CD14-positive monocyte (primary cell): ENCODE measurements around the gene CNOT1. TPM values are rescaled to one million over a fixed set of nuclear protein-coding genes. Genes with fewer than 3 reads are reported as not detected.

ENCODE experiments used
- DNase-seq, 3 donors: peaks; one replicate each; pipeline ENCODE4 v3.0.0-alpha.2; 2011 to 2022
- H2AFZ ChIP-seq: 2 replicates; pipeline ENCODE4 v1.6.0; 2012; ENCODE audit warnings: mild to moderate bottlenecking, low read depth, low read length, inconsistent platforms; ENCODE audit not compliant: insufficient read depth, poor library complexity, severe bottlenecking
- H3K27ac ChIP-seq, 2 donors: 1 replicate in 1 of 2; 2 replicates in 1 of 2; pipeline ENCODE4 v1.5.1; 2012 to 2013; ENCODE audit warnings: low read length in 2 of 2, control low read depth in 1 of 2, inconsistent platforms in 1 of 2, low read depth in 1 of 2, mild to moderate bottlenecking in 1 of 2
- H3K27me3 ChIP-seq, 2 donors: one replicate each; pipeline versions ENCODE4 v1.6.0 to v1.6.1; 2011 to 2013; ENCODE audit warnings: low read length in 2 of 2; ENCODE audit not compliant: control insufficient read depth in 2 of 2, insufficient read depth in 2 of 2
- H3K36me3 ChIP-seq, 2 donors: replicated peaks in 1 of 2; 1 replicate in 1 of 2; 2 replicates in 1 of 2; pipeline versions ENCODE4 v1.5.1 to v1.6.1; 2012 to 2013; ENCODE audit warnings: low read length in 2 of 2, control low read depth in 1 of 2, inconsistent platforms in 1 of 2, mild to moderate bottlenecking in 1 of 2; ENCODE audit not compliant: insufficient read depth in 2 of 2, control insufficient read depth in 1 of 2
- H3K4me1 ChIP-seq, 2 donors: 1 replicate in 1 of 2; 2 replicates in 1 of 2; pipeline versions ENCODE4 v1.5.1 to v1.6.1; 2012 to 2013; ENCODE audit warnings: low read length in 2 of 2, control low read depth in 1 of 2, inconsistent platforms in 1 of 2, mild to moderate bottlenecking in 1 of 2, moderate library complexity in 1 of 2; ENCODE audit not compliant: insufficient read depth in 2 of 2, control insufficient read depth in 1 of 2
- H3K4me2 ChIP-seq: replicated peaks from 2 replicates; pipeline ENCODE3; 2012; ENCODE audit warnings: low read length, moderate library complexity, mild to moderate bottlenecking; ENCODE audit not compliant: poor library complexity, severe bottlenecking; ENCODE audit errors: extremely low read depth
- H3K4me3 ChIP-seq, 3 experiments: fragments of 200-600 bp in 1 of 3; sonication (generic) in 1 of 3; replicated peaks in 1 of 3; 1 replicate in 2 of 3; 2 replicates in 1 of 3; pipeline ENCODE4 v1.5.1; 2011 to 2013; ENCODE audit warnings: low read length in 3 of 3, mild to moderate bottlenecking in 3 of 3, control low read depth in 2 of 3, low read depth in 2 of 3, inconsistent platforms in 1 of 3, moderate library complexity in 1 of 3
- H3K79me2 ChIP-seq: 2 replicates; pipeline ENCODE4 v1.6.0; 2012; ENCODE audit warnings: mild to moderate bottlenecking, control low read depth, inconsistent platforms, low read length, moderate library complexity; ENCODE audit not compliant: insufficient read depth
- H3K9ac ChIP-seq: 2 replicates; pipeline ENCODE4 v1.6.0; 2017; ENCODE audit warnings: low read length, mild to moderate bottlenecking; ENCODE audit not compliant: insufficient read depth, poor library complexity, severe bottlenecking
- H3K9me3 ChIP-seq, 2 donors: replicated peaks in 1 of 2; 1 replicate in 1 of 2; 2 replicates in 1 of 2; pipeline versions ENCODE4 v1.5.1 to v1.6.1; 2012 to 2013; ENCODE audit warnings: low read length in 2 of 2, control low read depth in 1 of 2; ENCODE audit not compliant: control insufficient read depth in 1 of 2, insufficient read depth in 1 of 2
- H4K20me1 ChIP-seq: 2 replicates; pipeline ENCODE4 v1.6.0; 2012; ENCODE audit warnings: mild to moderate bottlenecking, low read length, control low read depth, moderate library complexity; ENCODE audit not compliant: insufficient read depth
- H3K27ac Mint-ChIP-seq, 7 donors: one replicate each; pipeline ENCODE4 v1.8.0; 2020; ENCODE audit warnings: mild to moderate bottlenecking in 7 of 7, mixed read lengths in 7 of 7, moderate library complexity in 6 of 7, inconsistent platforms in 2 of 7
- H3K27me3 Mint-ChIP-seq, 3 donors: one replicate each; pipeline ENCODE4 v1.8.0; 2021 to 2022; ENCODE audit warnings: low read depth in 3 of 3, mild to moderate bottlenecking in 3 of 3, mixed read lengths in 3 of 3, moderate library complexity in 3 of 3, inconsistent platforms in 1 of 3
- H3K36me3 Mint-ChIP-seq, 2 donors: one replicate each; pipeline ENCODE4 v1.8.0; 2020; ENCODE audit warnings: mixed read lengths in 2 of 2, inconsistent platforms in 1 of 2, mild to moderate bottlenecking in 1 of 2
- H3K4me1 Mint-ChIP-seq: one replicate; pipeline ENCODE4 v1.8.0; 2020; ENCODE audit warnings: mild to moderate bottlenecking, mixed read lengths
- H3K4me3 Mint-ChIP-seq, 2 donors: one replicate each; pipeline ENCODE4 v1.8.0; 2020; ENCODE audit warnings: mild to moderate bottlenecking in 2 of 2, mixed read lengths in 2 of 2, moderate library complexity in 1 of 2
- H3K9me3 Mint-ChIP-seq, 7 donors: one replicate each; pipeline ENCODE4 v1.8.0; 2020 to 2022; ENCODE audit warnings: mixed read lengths in 7 of 7, mild to moderate bottlenecking in 6 of 7, moderate library complexity in 6 of 7, inconsistent platforms in 2 of 7
- CTCF ChIP-seq: fragments of 200-600 bp; IDR thresholded peaks from one replicate; pipeline ENCODE4 v1.8.0; 2022; ENCODE audit warnings: antibody characterized with exemption, mild to moderate bottlenecking
- WGBS: methylation state at CpG from one replicate; pipeline ENCODE4 v1.1.5; 2013; ENCODE audit warnings: missing lambda C conversion rate; ENCODE audit not compliant: insufficient coverage; 5-methylcytosine and 5-hydroxymethylcytosine counted together
- intact Hi-C, 2 donors: fragments of 100-400 bp; cut with micrococcal nuclease; formaldehyde crosslinking; loops; one replicate each; pipeline versions ENCODE4 v1.15.0 to v1.15.1; 2023
- polyA plus RNA-seq, 3 donors: library from polyadenylated mRNA; depleted of rRNA in 1 of 3; unstranded in 2 of 3; stranded (reverse) in 1 of 3; fragments of 300-500 nt in 2 of 3; fragments of >200 nt in 1 of 3; fragmentation: Illumina TruSeq in 2 of 3; gene quantifications; 1 replicate in 2 of 3; 2 replicates in 1 of 3; pipeline ENCODE4 v1.2.3, GENCODE V29; 2012 to 2021

Gene CNOT1
- polyA plus RNA-seq, 3 donors, result 50.8 to 182 (median 60.8) TPM

GRCh38 chr16:58640949-58641348 lies 11.3 kb upstream of the CNOT1 start:
- Histone ChIP-seq H3K9ac (no peak overlapping the region), H3K36me3 (no peaks in the 10 kb centered on the region), H3K9me3 (no peaks in the 10 kb centered on the region), H3K27me3 (no peaks in the 10 kb centered on the region), H4K20me1 (no peaks in the 10 kb centered on the region), H3K27ac (no peak overlapping the region), H3K4me1 (no peaks in the 10 kb centered on the region), H3K4me3 (no peak overlapping the region), H3K4me2 (no peak overlapping the region), H2AFZ (no peak overlapping the region), H3K79me2 (no peaks in the 10 kb centered on the region)
- Mint-ChIP-seq H3K4me3 (no peak overlapping the region), H3K27ac (no peak overlapping the region), H3K4me1 (peaks cover 6% of the 10 kb centered on the region), H3K9me3 (peaks cover 0 to 2% (median 0%) of the 10 kb centered on the region in 7 donors), H3K36me3 (no peaks in the 10 kb centered on the region), H3K27me3 (peaks cover 0 to 8% (median 2%) of the 10 kb centered on the region in 3 donors)
- TF ChIP-seq CTCF, result no peak
- intact Hi-C loops, result no loop called here
- no peak for DNase-seq
- no CpG with 5 or more reads among the region's 5 CpGs for WGBS

- no peak for TF ChIP-seq CTCF
- Histone ChIP-seq H3K4me3 (no peak overlapping the region), H3K4me1 (no peaks in the 10 kb centered on the region), H3K36me3 (no peaks in the 10 kb centered on the region), H3K79me2 (no peaks in the 10 kb centered on the region), H3K27ac (no peak overlapping the region), H3K9me3 (no peaks in the 10 kb centered on the region), H3K9ac (no peak overlapping the region), H3K4me2 (no peak overlapping the region), H3K27me3 (no peaks in the 10 kb centered on the region), H4K20me1 (no peaks in the 10 kb centered on the region), H2AFZ (no peak overlapping the region)
- H3K27ac Mint-ChIP-seq, result no peak overlapping the region
- peaks cover 0 to 6% (median 2%) of the 10 kb centered on the region in 3 donors for H3K27me3 Mint-ChIP-seq
- H3K36me3 Mint-ChIP-seq, result no peaks in the 10 kb centered on the region
- no peak overlapping the region for H3K4me3 Mint-ChIP-seq
- intact Hi-C loops, result no loop called here
- DNase-seq, result no peak
- H3K4me1 Mint-ChIP-seq, result peaks cover 6% of the 10 kb centered on the region
- 100% methylated on average over 1 of the region's 8 CpGs for WGBS
- peaks cover 0 to 2% (median 0%) of the 10 kb centered on the region in 7 donors for H3K9me3 Mint-ChIP-seq
Measured at GRCh38 chr16:58639836-58640235, 10.2 kb upstream of the CNOT1 start.
